Activated CD8-positive, alpha-beta memory T cell treated with anti-CD3 and anti-CD28 coated beads for 48 hours (primary cell): ENCODE data around the gene PPDPF.
A peak's percentile ranks its signal among the peaks of the same experiment; 100 is the strongest.

Source experiments
- DNase-seq, 3 experiments: peaks; one replicate each; pipeline ENCODE4 v3.0.0-alpha.2; 2020; ENCODE audit warnings: low read depth in 2 of 3, low spot score in 2 of 3

Gene PPDPF

GRCh38 chr20:63536241-63536977 is 15.8 kb downstream of the PPDPF start:
- DNase-seq, result no peak

GRCh38 chr20:63536997-63537524 is 16.5 kb downstream of the PPDPF start, which contains the start of gene PTK6:
Gene PTK6, minus strand, starts transcription at chr20:63537376. Its CDS starts 62 bp downstream, at chr20:63537314.
- no peak for DNase-seq

GRCh38 chr20:63537525-63538203 is 17.1 kb downstream of the PPDPF start:
- peak; percentile 90 to 92 (median 91) for DNase-seq

GRCh38 chr20:63538204-63539091 is 17.9 kb downstream of the PPDPF start:
- DNase-seq, result no peak

- DNase-seq, result no peak
Measured at GRCh38 chr20:63539092-63539430, 18.5 kb downstream of the PPDPF start.

- no peak for DNase-seq
Measured at GRCh38 chr20:63539441-63540370, 19.1 kb downstream of the PPDPF start.

GRCh38 chr20:63540417-63541186 is 20.0 kb downstream of the PPDPF start:
- DNase-seq, result no peak

- DNase-seq, result no peak
Measured at GRCh38 chr20:63541371-63541770, 20.8 kb downstream of the PPDPF start.

GRCh38 chr20:63542031-63542559 is 21.5 kb downstream of the PPDPF start:
- DNase-seq, result no peak

GRCh38 chr20:63542696-63543095 is 22.1 kb downstream of the PPDPF start:
- DNase-seq, result no peak

- no peak for DNase-seq
Measured at GRCh38 chr20:63543131-63543530, 22.6 kb downstream of the PPDPF start.

- no peak for DNase-seq
Measured at GRCh38 chr20:63543733-63544132, 23.2 kb downstream of the PPDPF start.

- no peak for DNase-seq
Measured at GRCh38 chr20:63544241-63544957, 23.8 kb downstream of the PPDPF start.

GRCh38 chr20:63544958-63545516 is 24.5 kb downstream of the PPDPF start:
- no peak for DNase-seq

- DNase-seq, result no peak
Measured at GRCh38 chr20:63545814-63546213, 25.2 kb downstream of the PPDPF start.

GRCh38 chr20:63546256-63546955 is 25.8 kb downstream of the PPDPF start:
- no peak for DNase-seq

- no peak for DNase-seq
Measured at GRCh38 chr20:63546956-63547724, 26.6 kb downstream of the PPDPF start.
